ENCODE measurements around the gene TRMT10B.
"Not testable (repeated sequence)": the region's sequence is repeated elsewhere in the genome, so short reads cannot be mapped to it uniquely, and the experiment has no call there.

The TRMT10B gene

DNA sequence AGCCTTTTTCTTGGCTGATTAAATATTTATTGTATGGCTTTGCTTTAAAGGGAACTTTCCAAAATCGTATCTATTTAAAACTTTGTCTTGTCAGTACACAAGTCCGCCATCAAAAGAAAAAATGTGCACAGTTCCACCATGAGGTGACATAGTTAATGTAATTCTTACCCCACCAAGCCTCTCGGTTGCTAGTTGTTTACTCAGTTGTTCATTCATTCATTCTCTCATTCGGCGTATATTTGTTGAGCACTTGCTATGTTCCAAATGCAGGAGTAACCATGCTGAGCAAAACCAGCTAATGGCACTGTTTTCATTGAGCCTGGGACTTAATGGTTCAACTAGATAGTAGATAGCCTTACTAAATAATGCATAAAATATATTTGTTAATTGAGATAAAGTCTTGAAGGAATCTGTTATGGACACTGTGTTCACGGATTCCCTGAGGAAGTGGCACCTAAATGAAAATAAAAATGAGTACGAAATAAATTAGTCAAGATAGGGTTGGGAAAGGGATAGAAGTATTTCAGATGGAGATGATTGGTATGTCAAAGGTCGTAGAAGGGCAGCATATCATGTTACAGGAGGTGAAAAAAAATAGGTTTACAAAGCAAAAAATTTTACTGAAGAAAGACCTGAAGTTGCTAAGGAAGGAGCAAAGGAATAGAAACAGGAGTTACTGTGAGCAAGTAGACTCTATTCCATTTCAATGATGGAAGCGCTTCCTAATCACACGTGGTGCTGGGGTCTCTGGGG lies 48.5 kb downstream of the TRMT10B start:
- no peak for DNase-seq

GRCh38 chr9:37806271-37806670 lies 52.7 kb downstream of the TRMT10B start:
- DNase-seq: no peak

DNA sequence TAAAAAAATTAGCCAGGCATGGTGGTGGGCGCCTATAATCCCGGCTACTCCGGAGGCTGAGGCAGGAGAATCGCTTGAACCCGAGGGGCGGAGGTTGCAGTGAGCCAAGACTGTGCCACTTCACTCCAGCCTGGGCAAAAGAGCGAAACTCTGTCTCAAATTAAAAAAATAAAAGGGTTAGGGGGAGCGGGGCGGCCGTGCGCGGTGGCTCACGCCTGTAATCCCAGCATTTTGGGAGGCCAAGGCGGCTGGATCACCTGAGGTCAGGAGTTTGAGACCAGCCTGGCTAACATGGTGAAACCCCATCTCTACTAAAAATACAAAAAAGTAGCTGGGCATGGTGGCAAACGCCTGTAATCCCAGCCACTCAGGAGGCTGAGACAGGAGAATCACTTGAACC lies 56.1 kb downstream of the TRMT10B start:
- DNase-seq: not testable (repeated sequence)

DNA sequence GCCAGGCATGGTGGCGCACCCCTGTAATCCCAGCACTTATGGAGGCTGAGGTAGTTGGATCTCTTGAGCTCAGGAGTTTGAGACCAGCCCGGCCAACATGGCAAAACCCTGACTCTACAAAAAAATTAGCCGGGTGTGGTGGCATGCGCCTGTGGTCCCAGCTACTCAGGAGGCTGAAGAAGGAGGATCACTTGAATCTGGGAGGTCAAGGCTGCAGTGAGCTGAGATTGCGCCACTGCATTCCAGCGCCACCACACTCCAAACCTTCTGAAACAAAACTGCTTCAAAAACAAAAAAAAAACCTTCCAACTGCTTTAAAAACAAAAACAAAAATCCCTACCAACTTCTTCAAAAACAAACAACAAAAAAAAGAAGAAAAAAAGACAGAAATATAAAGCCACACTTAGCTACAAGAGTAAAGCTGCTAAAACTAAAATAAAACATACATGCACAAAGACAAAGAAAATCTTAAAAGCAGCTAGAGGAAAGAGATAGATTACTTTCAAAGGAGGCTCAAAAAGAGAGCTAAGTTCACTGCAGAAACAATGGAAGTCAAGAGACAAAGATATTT lies 58.4 kb downstream of the TRMT10B start:
- no peak for DNase-seq

- no peak for DNase-seq
Observed at GRCh38 chr9:37812773-37813379, 59.3 kb downstream of the TRMT10B start.

DNA sequence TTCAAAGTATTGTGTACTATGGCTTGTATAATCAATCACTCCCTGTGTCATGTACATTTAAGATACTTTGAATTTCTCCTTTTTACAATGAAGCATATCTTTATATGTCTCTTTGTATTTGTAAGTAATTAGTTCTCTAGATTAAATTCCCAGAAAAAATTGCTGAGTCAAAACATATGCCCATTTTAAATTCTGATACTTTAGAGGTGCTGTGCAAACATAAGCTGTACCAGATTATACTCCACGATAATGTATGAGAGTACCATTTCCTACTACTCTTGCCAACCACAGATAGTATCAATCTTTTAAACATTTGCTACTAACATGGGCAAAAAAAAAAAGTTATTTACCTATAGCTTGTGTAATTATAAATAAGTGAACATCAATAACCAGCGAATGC lies 65.2 kb downstream of the TRMT10B start:
- DNase-seq: peak; percentile 24

DNA sequence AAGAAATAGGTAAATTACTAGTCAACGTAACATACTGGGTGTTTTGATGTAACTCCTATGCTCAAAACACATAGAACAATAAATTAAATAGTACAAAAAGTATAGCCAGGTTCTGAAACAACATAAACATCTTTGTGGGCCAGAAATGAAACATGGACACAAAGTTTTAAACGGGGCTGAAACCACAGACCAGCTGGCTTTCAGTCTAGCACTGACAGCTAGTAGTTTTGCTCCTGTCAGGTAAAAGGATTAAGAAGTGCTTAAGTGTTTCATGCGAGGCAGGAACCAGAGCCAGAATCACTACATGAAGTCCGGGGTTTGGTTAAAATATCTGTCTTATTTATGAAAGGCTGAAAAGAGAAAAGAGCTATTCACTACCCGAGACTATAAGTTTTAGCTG lies 66.5 kb downstream of the TRMT10B start:
- no peak for DNase-seq

GRCh38 chr9:37825174-37825573 lies 71.6 kb downstream of the TRMT10B start:
- DNase-seq: not testable (repeated sequence)

- no peak for DNase-seq
Observed at GRCh38 chr9:37827483-37828165, 74.0 kb downstream of the TRMT10B start.
